Measurements from ENCODE around the gene WDR86. TPM values are rescaled to one million over a fixed set of nuclear protein-coding genes. Genes with fewer than 3 reads are reported as not detected.

WDR86 gene
- polyA plus RNA-seq, 2 of the 4 experiments (the other 2 are of a cell fraction), result 0.17 to 0.19 TPM

- FAIRE-seq (no peak), ATAC-seq (no peak), DNase-seq (ENCODE audit: low read depth in 1 of 2, low spot score in 1 of 2) (no peak)
- H3K4me1 ChIP-seq, result 0 out of 3 replicates have a peak, but pooled peaks cover 4% of the 10 kb centered on the region
- no peak overlapping the region; a peak in 1 of 6 replicates for H3K27ac ChIP-seq
- H3K9me3 ChIP-seq, result no peaks in the 10 kb centered on the region
- TF ChIP-seq ZC3H11A (IDR thresholded peaks at IDR 0.05) (no peak), HEYL (CRISPR knock-in tag; IDR thresholded peaks at IDR 0.05) (no peak), RARB (CRISPR knock-in tag; IDR thresholded peaks at IDR 0.05) (no peak), POLR2AphosphoS2 (conservative IDR thresholded peaks at IDR 0.05; ENCODE audit: low read length) (no peak), HDAC2 (IDR thresholded peaks at IDR 0.05) (no peak), SMC3 (IDR thresholded peaks at IDR 0.05) (no peak), HOXA7 (CRISPR knock-in tag; IDR thresholded peaks at IDR 0.05) (no peak), CEBPB (IDR thresholded peaks at IDR 0.05) (no peak), NFE2L2 (conservative IDR thresholded peaks at IDR 0.05; ENCODE audit: low read length) (no peak), HOXB5 (CRISPR knock-in tag; IDR thresholded peaks at IDR 0.05) (no peak), MAZ (IDR thresholded peaks at IDR 0.05; ENCODE audit: borderline replicate concordance, low read depth, low read length) (no peak), RNF2 (IDR thresholded peaks at IDR 0.05; ENCODE audit: borderline replicate concordance, low read depth) (no peak), GATA3 (IDR thresholded peaks at IDR 0.05; ENCODE audit: borderline replicate concordance) (no peak), SREBF2 (IDR thresholded peaks at IDR 0.05) (no peak), CHD4 (IDR thresholded peaks at IDR 0.05; ENCODE audit: borderline replicate concordance) (no peak)
- H3K4me3 ChIP-seq, result no peak overlapping the region
- ChIA-PET POLR2A (no interaction called here), CTCF (interaction anchor here (0.8 to 2.6 kb wide), 2 partner anchors 24 to 57 kb away, joined by 3 to 9 read pairs; no protein-coding TSS in a partner anchor)
- WGBS (ENCODE audit: missing lambda C conversion rate), result 67% methylated on average over 7 of the region's 8 CpGs
- no peak overlapping the region for H3K4me2 ChIP-seq
These were observed 17.8 kb downstream of the WDR86 start for GRCh38 chr7:151392002-151392401.

- no peak overlapping the region for H3K4me3 ChIP-seq
- no peak for ATAC-seq
- no peak overlapping the region; a peak in 1 of 6 replicates for H3K27ac ChIP-seq
- H3K9me3 ChIP-seq, result no peaks in the 10 kb centered on the region
- 0 out of 3 replicates have a peak, but pooled peaks cover 5% of the 10 kb centered on the region for H3K4me1 ChIP-seq
- POLR2A ChIA-PET, result no interaction called here
- TF ChIP-seq ELK1 (IDR thresholded peaks at IDR 0.05; ENCODE audit: low read depth, low read length) (no peak), ZNF302 (CRISPR knock-in tag; IDR thresholded peaks at IDR 0.05) (no peak), CBX8 (IDR thresholded peaks at IDR 0.05) (no peak), RNF2 (IDR thresholded peaks at IDR 0.05; ENCODE audit: borderline replicate concordance, low read depth) (no peak), ATOH8 (CRISPR knock-in tag; IDR thresholded peaks at IDR 0.05; ENCODE audit: low read depth) (no peak), GATA3 (IDR thresholded peaks at IDR 0.05; ENCODE audit: borderline replicate concordance) (no peak), HOXB13 (CRISPR knock-in tag; IDR thresholded peaks at IDR 0.05; ENCODE audit: low read depth) (no peak), KDM5A (IDR thresholded peaks at IDR 0.05) (no peak), EP300 (IDR thresholded peaks at IDR 0.05) (no peak), USF2 (IDR thresholded peaks at IDR 0.05) (no peak), BCL3 (IDR thresholded peaks at IDR 0.05) (no peak), SMC3 (IDR thresholded peaks at IDR 0.05) (no peak), HEYL (CRISPR knock-in tag; IDR thresholded peaks at IDR 0.05) (no peak), JUNB (IDR thresholded peaks at IDR 0.05) (no peak), SREBF2 (IDR thresholded peaks at IDR 0.05) (no peak), CHD4 (IDR thresholded peaks at IDR 0.05; ENCODE audit: borderline replicate concordance) (no peak)
- no peak for FAIRE-seq
- WGBS (ENCODE audit: missing lambda C conversion rate), result 70% methylated on average over 9 of the region's 9 CpGs
- DNase-seq (ENCODE audit: low read depth in 1 of 2, low spot score in 1 of 2), result no peak
- H3K4me2 ChIP-seq, result no peak overlapping the region
- CTCF ChIA-PET, result interaction anchor here (0.8 kb wide), 1 partner anchor 58 kb away, joined by 3 read pairs; no protein-coding TSS in a partner anchor
These were observed 18.5 kb downstream of the WDR86 start for GRCh38 chr7:151391358-151391730.

Measured in A549 (cell line).